H1 (cell line): ENCODE data around the gene MUS81. TPM values are rescaled to one million over a fixed set of nuclear protein-coding genes. Genes with fewer than 3 reads are reported as not detected.

ENCODE experiments used
- CTCF ChIA-PET: fragments of 300-600 bp; sonication (Branson Sonifier 250); formaldehyde crosslinking; loops from one replicate; lab custom pipeline; 2021; ENCODE audit not compliant: partially characterized antibody; lab: Charles Lee
- POLR2A ChIA-PET: fragments of 300-600 bp; sonication (Branson Sonifier 250); formaldehyde crosslinking; loops from one replicate; lab custom pipeline; 2021; ENCODE audit warnings: inconsistent platforms; ENCODE audit not compliant: partially characterized antibody; lab: Charles Lee
- DNase-seq, 2 experiments: peaks; one replicate each; pipeline versions ENCODE4 v3.0.0 to v3.0.0-alpha.2; 2010 to 2022; ENCODE audit warnings: low spot score in 2 of 2, low read depth in 1 of 2, mixed read lengths in 1 of 2
- FAIRE-seq: peaks from 2 replicates; lab custom pipeline; 2011; peaks lifted over from hg19 to GRCh38; lab: Jason Lieb, UNC
- H2AFZ ChIP-seq: 2 replicates; pipeline ENCODE4 v1.8.1; 2012; ENCODE audit warnings: low read length, inconsistent platforms
- H2AK5ac ChIP-seq: 2 replicates; pipeline ENCODE4 v1.6.1; 2013; ENCODE audit warnings: low read depth, low read length
- H2BK120ac ChIP-seq: replicated peaks from 2 replicates; pipeline ENCODE3; 2013; ENCODE audit warnings: low read depth, low read length, inconsistent platforms
- H2BK12ac ChIP-seq: 2 replicates; pipeline ENCODE4 v1.6.1; 2013; ENCODE audit warnings: low read depth, low read length
- H2BK15ac ChIP-seq: 2 replicates; pipeline ENCODE4 v1.6.1; 2013; ENCODE audit warnings: low read length
- H2BK20ac ChIP-seq: 2 replicates; pipeline ENCODE4 v1.6.1; 2013; ENCODE audit warnings: low read length
- H2BK5ac ChIP-seq: 2 replicates; pipeline ENCODE4 v1.6.1; 2013; ENCODE audit warnings: low read depth, low read length
- H3K14ac ChIP-seq: 2 replicates; pipeline ENCODE4 v1.6.1; 2013; ENCODE audit warnings: inconsistent platforms; ENCODE audit not compliant: insufficient read length
- H3K18ac ChIP-seq: 2 replicates; pipeline ENCODE4 v1.6.1; 2013; ENCODE audit warnings: low read length; ENCODE audit errors: extremely low read depth
- H3K23ac ChIP-seq: 2 replicates; pipeline ENCODE4 v1.6.1; 2013; ENCODE audit warnings: inconsistent platforms; ENCODE audit not compliant: insufficient read length
- H3K23me2 ChIP-seq: 2 replicates; pipeline ENCODE4 v1.6.1; 2013; ENCODE audit warnings: low read depth, low read length
- H3K27ac ChIP-seq: 2 replicates; pipeline ENCODE4 v1.6.1; 2011; ENCODE audit warnings: low read depth, low read length, inconsistent platforms
- H3K27me3 ChIP-seq, 4 experiments: replicated peaks in 1 of 4; 1 replicate in 1 of 4; 2 replicates in 3 of 4; pipeline versions ENCODE4 v1.6.1 to v1.8.1; 2011 to 2013; ENCODE audit warnings: low read length in 3 of 4, mild to moderate bottlenecking in 3 of 4, inconsistent platforms in 2 of 4, mixed read lengths in 2 of 4, moderate library complexity in 1 of 4; ENCODE audit not compliant: control insufficient read depth in 3 of 4, insufficient read depth in 3 of 4; ENCODE audit errors: extremely low read depth in 1 of 4
- H3K36me3 ChIP-seq, 4 experiments: 2 replicates each; pipeline versions ENCODE4 v1.6.1 to v1.8.1; 2011 to 2013; ENCODE audit warnings: mild to moderate bottlenecking in 4 of 4, low read length in 3 of 4, moderate library complexity in 2 of 4, control low read depth in 1 of 4, inconsistent platforms in 1 of 4; ENCODE audit not compliant: insufficient read depth in 4 of 4, control insufficient read depth in 2 of 4
- H3K4ac ChIP-seq: replicated peaks from 2 replicates; pipeline ENCODE3; 2013; ENCODE audit warnings: low read length, low read depth, mixed read lengths, inconsistent platforms; ENCODE audit not compliant: insufficient read length
- H3K4me1 ChIP-seq, 4 experiments: replicated peaks in 1 of 4; 1 replicate in 1 of 4; 2 replicates in 3 of 4; pipeline versions ENCODE4 v1.6.1 to v1.8.1; 2011 to 2013; ENCODE audit warnings: low read length in 3 of 4, inconsistent platforms in 2 of 4, mixed read lengths in 1 of 4; ENCODE audit not compliant: insufficient read depth in 4 of 4, control insufficient read depth in 3 of 4
- H3K4me2 ChIP-seq, 2 experiments: 2 replicates each; pipeline versions ENCODE4 v1.6.1 to v1.8.1; 2011 to 2013; ENCODE audit warnings: low read depth in 2 of 2, low read length in 2 of 2, control low read depth in 1 of 2, inconsistent platforms in 1 of 2, mild to moderate bottlenecking in 1 of 2; ENCODE audit not compliant: insufficient read depth in 1 of 2
- H3K4me3 ChIP-seq, 4 experiments: fragments of 200-600, 300-600 bp in 1 of 4; sonication (generic), shearing (Covaris generic), sonication (Bioruptor Twin) in 1 of 4; 2 replicates each; pipeline versions ENCODE4 v1.5.1 to v1.8.1; 2011 to 2016; ENCODE audit warnings: low read length in 4 of 4, low read depth in 3 of 4, control low read depth in 2 of 4, inconsistent platforms in 2 of 4, mild to moderate bottlenecking in 2 of 4, mixed read lengths in 1 of 4, moderate library complexity in 1 of 4; ENCODE audit not compliant: insufficient read depth in 2 of 4; ENCODE audit errors: extremely low read depth in 1 of 4
- H3K56ac ChIP-seq: replicated peaks from 2 replicates; pipeline ENCODE3; 2013; ENCODE audit warnings: low read depth, mild to moderate bottlenecking, mixed read lengths, low read length, inconsistent platforms; ENCODE audit not compliant: insufficient read length
- H3K79me1 ChIP-seq: 2 replicates; pipeline ENCODE4 v1.6.1; 2013; ENCODE audit warnings: low read depth, low read length, control low read depth
- H3K79me2 ChIP-seq, 2 experiments: 2 replicates each; pipeline versions ENCODE4 v1.6.1 to v1.8.1; 2012 to 2013; ENCODE audit warnings: low read length in 2 of 2, mild to moderate bottlenecking in 2 of 2, inconsistent platforms in 1 of 2; ENCODE audit not compliant: insufficient read depth in 2 of 2, control insufficient read depth in 1 of 2
- H3K9ac ChIP-seq, 4 experiments: replicated peaks in 1 of 4; 1 replicate in 1 of 4; 2 replicates in 3 of 4; pipeline versions ENCODE4 v1.6.1 to v1.8.1; 2011 to 2013; ENCODE audit warnings: low read depth in 3 of 4, low read length in 3 of 4, control low read depth in 2 of 4, mild to moderate bottlenecking in 2 of 4, moderate library complexity in 2 of 4, inconsistent platforms in 1 of 4; ENCODE audit errors: extremely low read depth in 1 of 4
- H3K9me3 ChIP-seq, 2 experiments: 2 replicates each; pipeline versions ENCODE4 v1.6.1 to v1.8.1; 2012 to 2013; ENCODE audit warnings: mild to moderate bottlenecking in 2 of 2, moderate library complexity in 2 of 2, control low read depth in 1 of 2, inconsistent platforms in 1 of 2, low read depth in 1 of 2, low read length in 1 of 2, mixed read lengths in 1 of 2; ENCODE audit not compliant: insufficient read depth in 2 of 2
- H4K20me1 ChIP-seq, 2 experiments: replicated peaks in 1 of 2; 2 replicates each; pipeline versions ENCODE3 to v1.8.1; 2011 to 2013; ENCODE audit warnings: inconsistent platforms in 2 of 2, low read length in 2 of 2, mild to moderate bottlenecking in 1 of 2; ENCODE audit not compliant: insufficient read depth in 2 of 2, control insufficient read depth in 1 of 2
- H4K5ac ChIP-seq: 2 replicates; pipeline ENCODE4 v1.6.1; 2013; ENCODE audit warnings: low read length, low read depth, mixed read lengths, inconsistent platforms; ENCODE audit not compliant: insufficient read length
- H4K8ac ChIP-seq: 2 replicates; pipeline ENCODE4 v1.8.0; 2013; ENCODE audit warnings: mild to moderate bottlenecking, moderate library complexity, low read length, inconsistent platforms; ENCODE audit not compliant: insufficient read depth; ENCODE audit errors: extremely low read depth
- H4K91ac ChIP-seq: replicated peaks from 2 replicates; pipeline ENCODE3; 2013; ENCODE audit warnings: low read length, mixed read lengths, inconsistent platforms; ENCODE audit not compliant: insufficient read length
- EGR1 ChIP-seq: IDR thresholded peaks from 2 replicates; pipeline ENCODE4 v1.6.1; 2011; ENCODE audit warnings: low read depth, low read length, borderline replicate concordance
- EP300 ChIP-seq, 2 experiments: IDR thresholded peaks; 1 replicate in 1 of 2; 2 replicates in 1 of 2; pipeline ENCODE4 v1.6.1; 2011 to 2012; ENCODE audit warnings: low read depth in 2 of 2, low read length in 2 of 2, mild to moderate bottlenecking in 2 of 2, borderline replicate concordance in 1 of 2, inconsistent platforms in 1 of 2, moderate library complexity in 1 of 2
- GABPA ChIP-seq: IDR thresholded peaks from 2 replicates; pipeline ENCODE4 v1.6.1; 2011; ENCODE audit warnings: mild to moderate bottlenecking, low read length, moderate library complexity, borderline replicate concordance; ENCODE audit not compliant: insufficient read depth
- JUND ChIP-seq: IDR thresholded peaks from 2 replicates; pipeline ENCODE4 v1.6.1; 2011; ENCODE audit warnings: mild to moderate bottlenecking, improper control_type of control experiment, low read length
- KDM1A ChIP-seq: fragments of 200-600, 300-600 bp; sonication (generic); IDR thresholded peaks from 2 replicates; pipeline ENCODE4 v1.7.1; 2016; ENCODE audit warnings: mild to moderate bottlenecking, low read length, borderline replicate concordance
- MAFK ChIP-seq: IDR thresholded peaks from 2 replicates; pipeline ENCODE4 v1.6.1; 2012; ENCODE audit warnings: low read depth, mild to moderate bottlenecking, improper control_type of control experiment, low read length
- NRF1 ChIP-seq: IDR thresholded peaks from 2 replicates; pipeline ENCODE4 v1.6.1; 2011; ENCODE audit warnings: mild to moderate bottlenecking, low read depth, low read length, improper control_type of control experiment
- RNF2 ChIP-seq: fragments of 200-900, 300-1000 bp; sonication (generic); IDR thresholded peaks from 2 replicates; pipeline ENCODE4 v1.7.1; 2016; ENCODE audit warnings: borderline replicate concordance, low read depth, mild to moderate bottlenecking, antibody characterized with exemption, low read length; ENCODE audit not compliant: poor library complexity, severe bottlenecking; ENCODE audit errors: missing control alignments
- SP4 ChIP-seq: IDR thresholded peaks from 2 replicates; pipeline ENCODE4 v1.6.1; 2012; ENCODE audit warnings: low read length, inconsistent platforms
- WGBS, 2 experiments: shearing (Covaris generic) in 1 of 2; methylation state at CpG; one replicate each; pipeline versions ENCODE4 v1.1.6 to v1.1.7; 2013 to 2015; ENCODE audit warnings: low lambda C conversion rate in 2 of 2, mixed read lengths in 2 of 2, inconsistent platforms in 1 of 2, low coverage in 1 of 2, missing lambda C conversion rate in 1 of 2; ENCODE audit not compliant: insufficient replicate concordance in 2 of 2, insufficient coverage in 1 of 2, insufficient read length in 1 of 2; ENCODE audit errors: extremely low coverage in 1 of 2, missing lambda C conversion rate in 1 of 2; 5-methylcytosine and 5-hydroxymethylcytosine counted together
- polyA plus RNA-seq, 7 experiments: library from polyadenylated mRNA; depleted of rRNA in 3 of 7; stranded (reverse) in 5 of 7; unstranded in 2 of 7; fragments of >200 nt in 5 of 7; fragments of 200-250 nt in 2 of 7; gene quantifications; 1 replicate in 5 of 7; 2 replicates in 1 of 7; 4 replicates in 1 of 7; pipeline versions ENCODE4 v1.2.1 to v1.2.3, GENCODE V29; 2011 to 2013; ENCODE audit warnings: missing spikeins in 2 of 7, mixed read lengths in 2 of 7
- total RNA-seq: library from RNA; stranded (reverse); fragmentation: NEBNext Ultra II Directional; extraction: Animal tissue kit (Norgen Biotek cat#: 25700); gene quantifications from 2 replicates; pipeline ENCODE4 v1.2.1, GENCODE V29; 2021

Gene MUS81
- total and polyA plus RNA-seq, 2 of the 8 experiments (the other 6 are each of a cell fraction or from before 2014, with no cell fraction given): 30.2 to 31.5 TPM

GRCh38 chr11:65866509-65867283, 6.5 kb downstream of the MUS81 start:
- no peak for FAIRE-seq
- H3K27ac ChIP-seq: no peak overlapping the region
- TF ChIP-seq GABPA: no peak
- TF ChIP-seq RNF2: no peak
- TF ChIP-seq EP300 (IDR thresholded peaks at IDR 0.05; ENCODE audit: borderline replicate concordance in 1 of 2, low read depth in 2 of 2, low read length in 2 of 2): no peak
- TF ChIP-seq JUND: no peak
- no peak for TF ChIP-seq SP4
- no peak for TF ChIP-seq NRF1
- no peak for TF ChIP-seq EGR1
- TF ChIP-seq KDM1A: no peak
- TF ChIP-seq MAFK: no peak

More at GRCh38 chr11:65866509-65867283, 6.5 kb downstream of the MUS81 start:
- H2BK12ac ChIP-seq: no peak overlapping the region
- CTCF ChIA-PET: interaction anchor here (1.5 to 9.9 kb wide), 4 partner anchors 12 to 65 kb away, joined by 3 to 191 read pairs (median 37); partner anchors contain the start of genes CCDC85B and FIBP
- H3K36me3 ChIP-seq: peaks cover 5 to 17% (median 14%) of the 10 kb centered on the region in 4 experiments
- no peak overlapping the region for H4K91ac ChIP-seq
- no peaks in the 10 kb centered on the region for H3K9me3 ChIP-seq
- H3K23ac ChIP-seq: no peak overlapping the region
- DNase-seq: no peak
- H2BK120ac ChIP-seq: no peak overlapping the region
- peaks cover 4% of the 10 kb centered on the region; the same call in 1 of the 2 replicates for H3K23me2 ChIP-seq
- peaks cover 0 to 22% (median 8%) of the 10 kb centered on the region in 4 experiments; a peak in 3 of 7 replicates for H3K27me3 ChIP-seq
- H3K56ac ChIP-seq: no peak overlapping the region
- H3K79me2 ChIP-seq: peaks cover 0 to 1% of the 10 kb centered on the region in 2 experiments; a peak in 1 of 4 replicates
- no peak overlapping the region for H2BK5ac ChIP-seq
- no peak overlapping the region for H2AFZ ChIP-seq
- peaks cover 0 to 2% of the 10 kb centered on the region in 2 experiments for H4K20me1 ChIP-seq
- peaks cover 0 to 4% (median 3%) of the 10 kb centered on the region in 4 experiments; a peak in 5 of 7 replicates for H3K4me1 ChIP-seq
- no peak overlapping the region for H3K14ac ChIP-seq
- H3K79me1 ChIP-seq: no peaks in the 10 kb centered on the region; the same call in 1 of the 2 replicates
- WGBS, 2 experiments: 93% methylated on average over 21 of the region's 21 CpGs; no CpG with 5 or more reads in 1 of the 2 experiments
- no peak overlapping the region for H3K9ac ChIP-seq
- peak overlapping the region in 1 of 2 experiments; percentile 86; a peak in 2 of 4 replicates for H3K4me2 ChIP-seq
- H2BK20ac ChIP-seq: no peak overlapping the region
- no peak overlapping the region for H3K18ac ChIP-seq
- no peak overlapping the region for H3K4me3 ChIP-seq
- H2AK5ac ChIP-seq: no peak overlapping the region
- H3K4ac ChIP-seq: no peak overlapping the region
- no peak overlapping the region; the same call in 1 of the 2 replicates for H4K8ac ChIP-seq
- POLR2A ChIA-PET: interaction anchor here (0.6 to 39.7 kb wide), 3 partner anchors 8 to 132 kb away, joined by 3 to 1071 read pairs (median 1071); partner anchors contain the start of genes CCDC85B, CFL1, CTSW and EFEMP2
- no peak overlapping the region for H2BK15ac ChIP-seq
- no peak overlapping the region for H4K5ac ChIP-seq
